Dermis blood vessel endothelial cell (primary cell): ENCODE measurements around the gene ADCYAP1R1. TPM values are rescaled to one million over a fixed set of nuclear protein-coding genes. Genes with fewer than 3 reads are reported as not detected.

ENCODE experiments used
- DNase-seq: peaks from one replicate; pipeline ENCODE4 v3.0.0; 2010
- total RNA-seq: library from RNA; depleted of rRNA; stranded (reverse); fragments of >200 nt; gene quantifications from 2 replicates; pipeline ENCODE4 v1.2.3, GENCODE V29; 2014

The ADCYAP1R1 gene
- total RNA-seq, result not detected in 2 replicates

GRCh38 chr7:31051598-31052486 lies at the start of gene ADCYAP1R1:
Gene ADCYAP1R1, plus strand, starts transcription at chr7:31052308. Its CDS starts 10,957 bp downstream, at chr7:31063265.
- no peak for DNase-seq

GRCh38 chr7:31003097-31003496 lies 49.0 kb upstream of the ADCYAP1R1 start:
- DNase-seq, result no peak

- DNase-seq, result no peak
Measured at GRCh38 chr7:31003721-31004120, 48.4 kb upstream of the ADCYAP1R1 start.

GRCh38 chr7:31004393-31004792 lies 47.7 kb upstream of the ADCYAP1R1 start:
- DNase-seq, result no peak

GRCh38 chr7:31006857-31007256 lies 45.3 kb upstream of the ADCYAP1R1 start:
- no peak for DNase-seq

- no peak for DNase-seq
Measured at GRCh38 chr7:31007634-31008033, 44.5 kb upstream of the ADCYAP1R1 start.

- DNase-seq, result no peak
Measured at GRCh38 chr7:31014826-31015225, 37.3 kb upstream of the ADCYAP1R1 start.

GRCh38 chr7:31017032-31017675 lies 35.0 kb upstream of the ADCYAP1R1 start:
- no peak for DNase-seq

GRCh38 chr7:31017721-31018120 lies 34.4 kb upstream of the ADCYAP1R1 start:
- no peak for DNase-seq

- no peak for DNase-seq
Measured at GRCh38 chr7:31019509-31019908, 32.6 kb upstream of the ADCYAP1R1 start.

- DNase-seq, result no peak
Measured at GRCh38 chr7:31020161-31020560, 31.9 kb upstream of the ADCYAP1R1 start.

- DNase-seq, result no peak
Measured at GRCh38 chr7:31020652-31021051, 31.5 kb upstream of the ADCYAP1R1 start.

GRCh38 chr7:31022117-31022516 lies 30.0 kb upstream of the ADCYAP1R1 start:
- DNase-seq, result no peak

- no peak for DNase-seq
Measured at GRCh38 chr7:31022726-31023125, 29.4 kb upstream of the ADCYAP1R1 start.

- DNase-seq, result no peak
Measured at GRCh38 chr7:31023877-31024276, 28.2 kb upstream of the ADCYAP1R1 start.

GRCh38 chr7:31027161-31027965 lies 24.7 kb upstream of the ADCYAP1R1 start:
- peak; percentile 5 for DNase-seq

GRCh38 chr7:31028006-31028405 lies 24.1 kb upstream of the ADCYAP1R1 start:
- no peak for DNase-seq

GRCh38 chr7:31028417-31028992 lies 23.6 kb upstream of the ADCYAP1R1 start:
- no peak for DNase-seq

GRCh38 chr7:31029251-31030042 lies 22.7 kb upstream of the ADCYAP1R1 start:
- no peak for DNase-seq

GRCh38 chr7:31033674-31034300 lies 18.3 kb upstream of the ADCYAP1R1 start:
- DNase-seq, result no peak

GRCh38 chr7:31036924-31037323 lies 15.2 kb upstream of the ADCYAP1R1 start:
- no peak for DNase-seq
